ENCODE data around the gene LY6G6F.

Gene LY6G6F

GRCh38 chr6:31727034-31727716, 20.5 kb downstream of the LY6G6F start:
- DNase-seq = no peak

- DNase-seq = no peak
Observed at GRCh38 chr6:31727717-31728671, 21.3 kb downstream of the LY6G6F start.

GRCh38 chr6:31728767-31729514, 22.3 kb downstream of the LY6G6F start, which contains the start of gene DDAH2:
Gene DDAH2 (minus strand): TSS chr6:31729299. CDS start chr6:31729161, 138 bp downstream.
- no peak for DNase-seq

- DNase-seq = no peak
Observed at GRCh38 chr6:31729515-31729978, 22.9 kb downstream of the LY6G6F start.

GRCh38 chr6:31729979-31730630, 23.4 kb downstream of the LY6G6F start:
- DNase-seq = no peak

- DNase-seq = no peak
Observed at GRCh38 chr6:31730631-31731086, 24.0 kb downstream of the LY6G6F start.

GRCh38 chr6:31732029-31732428, 25.4 kb downstream of the LY6G6F start:
- DNase-seq = no peak

GRCh38 chr6:31733734-31734133, 27.1 kb downstream of the LY6G6F start:
- DNase-seq = no peak

GRCh38 chr6:31734247-31734820, 27.7 kb downstream of the LY6G6F start:
- DNase-seq = no peak

- DNase-seq = peak; percentile 39
Observed at GRCh38 chr6:31734821-31735406, 28.2 kb downstream of the LY6G6F start.

- DNase-seq = peak; percentile 87
Observed at GRCh38 chr6:31736021-31736767, 29.5 kb downstream of the LY6G6F start, which contains the start of gene CLIC1. Gene CLIC1 (minus strand): TSS chr6:31736530. CDS start chr6:31736300, 230 bp downstream.

GRCh38 chr6:31736768-31737314, 30.2 kb downstream of the LY6G6F start:
- no peak for DNase-seq

GRCh38 chr6:31737315-31737990, 30.8 kb downstream of the LY6G6F start:
- peak; percentile 62 for DNase-seq

GRCh38 chr6:31737991-31738979, 31.6 kb downstream of the LY6G6F start:
- peak; percentile 86 for DNase-seq

- DNase-seq = peak; percentile 92
Observed at GRCh38 chr6:31739639-31740396, 33.2 kb downstream of the LY6G6F start, which contains the start of gene MSH5. Gene MSH5 (plus strand): TSS chr6:31740005. CDS start chr6:31740467, 462 bp downstream.

GRCh38 chr6:31740397-31741223, 33.9 kb downstream of the LY6G6F start:
- DNase-seq = no peak

GRCh38 chr6:31741815-31742214, 35.1 kb downstream of the LY6G6F start:
- DNase-seq = no peak
